SK-N-SH treated with all-trans-retinoic acid at 6 μM for 48 hours (cell line): ENCODE measurements around the gene C17orf114.

Experiments
- ATAC-seq: fragments of 200-7000 bp; cut with Tn5 transposase; 3 replicates; pipeline ENCODE4 v1.9.1; 2020; ENCODE audit warnings: mild to moderate bottlenecking, moderate library complexity
- ARNTL ChIP-seq: fragments of 450-650 bp; formaldehyde crosslinking; IDR thresholded peaks from 2 replicates; pipeline ENCODE4 v1.5.0; 2020; ENCODE audit warnings: low read depth, mild to moderate bottlenecking, moderate library complexity, borderline replicate concordance
- BACH2 ChIP-seq: fragments of 250-450 bp; sonication (Bioruptor Pico); IDR thresholded peaks from 2 replicates; pipeline ENCODE4 v1.9.0; 2021; ENCODE audit warnings: mild to moderate bottlenecking, borderline replicate concordance
- CSDC2 ChIP-seq: fragments of 250-450 bp; sonication (Bioruptor Pico); IDR thresholded peaks from 2 replicates; pipeline ENCODE4 v1.5.0; 2020; ENCODE audit warnings: mild to moderate bottlenecking, moderate library complexity
- ESRRG ChIP-seq: fragments of 250-450 bp; sonication (Bioruptor Pico); IDR thresholded peaks from 2 replicates; pipeline ENCODE4 v1.6.1; 2021; ENCODE audit warnings: mild to moderate bottlenecking
- GLIS3 ChIP-seq: fragments of 250-450 bp; sonication (Bioruptor Pico); IDR thresholded peaks from 2 replicates; pipeline ENCODE4 v1.5.0; 2020; ENCODE audit warnings: mild to moderate bottlenecking, moderate library complexity
- ISL1 ChIP-seq: fragments of 250-450 bp; sonication (Bioruptor Pico); IDR thresholded peaks from 2 replicates; pipeline ENCODE4 v2.1.2; 2022; ENCODE audit warnings: mild to moderate bottlenecking, moderate library complexity
- OSR1 ChIP-seq: fragments of 250-450 bp; sonication (Bioruptor Pico); IDR thresholded peaks from 2 replicates; pipeline ENCODE4 v1.8.0; 2022; ENCODE audit warnings: moderate library complexity, mild to moderate bottlenecking, inconsistent platforms
- PATZ1 ChIP-seq: fragments of 250-450 bp; sonication (Bioruptor Pico); IDR thresholded peaks from 2 replicates; pipeline ENCODE4 v1.8.0; 2020; ENCODE audit warnings: mild to moderate bottlenecking, moderate library complexity, borderline replicate concordance
- PPARA ChIP-seq: fragments of 250-450 bp; sonication (Bioruptor Pico); IDR thresholded peaks from 2 replicates; pipeline ENCODE4 v1.5.0; 2020; ENCODE audit warnings: mild to moderate bottlenecking, borderline replicate concordance
- RARB ChIP-seq: fragments of 250-450 bp; sonication (Bioruptor Pico); IDR thresholded peaks from 2 replicates; pipeline ENCODE4 v1.8.0; 2021; ENCODE audit warnings: mild to moderate bottlenecking, moderate library complexity
- SNAI2 ChIP-seq: fragments of 250-450 bp; sonication (Bioruptor Pico); IDR thresholded peaks from 2 replicates; pipeline ENCODE4 v1.5.0; 2020; ENCODE audit warnings: mild to moderate bottlenecking, moderate library complexity
- TCF4 ChIP-seq: fragments of 250-450 bp; sonication (Bioruptor Pico); IDR thresholded peaks from 2 replicates; pipeline ENCODE4 v1.8.0; 2021; ENCODE audit warnings: mild to moderate bottlenecking, moderate library complexity, borderline replicate concordance
- TOX ChIP-seq: fragments of 250-450 bp; sonication (Bioruptor Pico); IDR thresholded peaks from 2 replicates; pipeline ENCODE4 v1.8.0; 2021; ENCODE audit warnings: mild to moderate bottlenecking, moderate library complexity, borderline replicate concordance
- TSHZ2 ChIP-seq: fragments of 250-450 bp; sonication (Bioruptor Pico); IDR thresholded peaks from 2 replicates; pipeline ENCODE4 v1.5.0; 2020; ENCODE audit warnings: mild to moderate bottlenecking, moderate library complexity
- ZFP3 ChIP-seq: fragments of 250-450 bp; sonication (Bioruptor Pico); IDR thresholded peaks from 2 replicates; pipeline ENCODE4 v1.5.0; 2020; ENCODE audit warnings: mild to moderate bottlenecking, moderate library complexity
- ZFP30 ChIP-seq: fragments of 450-650 bp; formaldehyde crosslinking; IDR thresholded peaks from 2 replicates; pipeline ENCODE4 v1.5.0; 2022; ENCODE audit warnings: mild to moderate bottlenecking, moderate library complexity
- ZNF565 ChIP-seq: fragments of 450-650 bp; formaldehyde crosslinking; conservative IDR thresholded peaks from 2 replicates; pipeline ENCODE4 v1.5.0; 2020; ENCODE audit warnings: low read depth, mild to moderate bottlenecking, moderate library complexity
- ZNF70 ChIP-seq: fragments of 450-650 bp; formaldehyde crosslinking; IDR thresholded peaks from 2 replicates; pipeline ENCODE4 v1.5.0; 2020; ENCODE audit warnings: mild to moderate bottlenecking, moderate library complexity
- TF ChIP-seq, protein P1 (sequence below): fragments of 250-450 bp; sonication (Bioruptor Pico); IDR thresholded peaks from 2 replicates; pipeline ENCODE4 v1.5.1; 2021; ENCODE audit warnings: mild to moderate bottlenecking, moderate library complexity
- TF ChIP-seq, protein P2 (sequence below): fragments of 250-450 bp; sonication (Bioruptor Pico); IDR thresholded peaks from 2 replicates; pipeline ENCODE4 v1.8.0; 2021; ENCODE audit warnings: low read depth, mild to moderate bottlenecking, moderate library complexity, borderline replicate concordance
- TF ChIP-seq, protein P3 (sequence below): fragments of 250-450 bp; sonication (Bioruptor Pico); IDR thresholded peaks from 2 replicates; pipeline ENCODE4 v1.5.1; 2020; ENCODE audit warnings: low read depth, mild to moderate bottlenecking, moderate library complexity

The C17orf114 gene

DNA sequence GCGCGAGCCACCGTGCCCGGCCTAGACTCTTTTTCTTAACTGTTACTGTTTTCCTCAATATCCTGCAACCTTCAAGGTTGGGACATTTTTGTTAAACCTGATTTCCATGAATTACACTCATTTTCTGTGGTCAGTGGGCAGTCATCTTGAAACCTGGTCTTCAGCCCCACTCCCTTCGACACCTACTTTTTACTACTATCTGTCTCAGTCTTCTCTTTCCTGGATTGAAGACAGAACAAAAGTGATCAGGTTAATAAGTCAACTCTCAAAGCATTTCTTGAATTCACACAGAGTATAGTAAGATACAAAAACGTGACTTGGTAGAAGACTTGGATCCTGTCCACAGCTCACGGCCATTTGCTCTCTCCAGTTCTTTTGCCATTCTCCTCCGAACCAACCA, 37.1 kb upstream of the C17orf114 start:
- ATAC-seq = no peak
- TF ChIP-seq PATZ1 (CRISPR knock-in tag) (no peak), PPARA (no peak), TOX (CRISPR knock-in tag) (no peak), ZNF565 (CRISPR knock-in tag) (no peak), ESRRG (CRISPR knock-in tag) (no peak), ZFP3 (no peak), RARB (CRISPR knock-in tag) (no peak), ARNTL (CRISPR knock-in tag) (no peak), OSR1 (CRISPR knock-in tag) (no peak)
- TF ChIP-seq, protein P1, sequence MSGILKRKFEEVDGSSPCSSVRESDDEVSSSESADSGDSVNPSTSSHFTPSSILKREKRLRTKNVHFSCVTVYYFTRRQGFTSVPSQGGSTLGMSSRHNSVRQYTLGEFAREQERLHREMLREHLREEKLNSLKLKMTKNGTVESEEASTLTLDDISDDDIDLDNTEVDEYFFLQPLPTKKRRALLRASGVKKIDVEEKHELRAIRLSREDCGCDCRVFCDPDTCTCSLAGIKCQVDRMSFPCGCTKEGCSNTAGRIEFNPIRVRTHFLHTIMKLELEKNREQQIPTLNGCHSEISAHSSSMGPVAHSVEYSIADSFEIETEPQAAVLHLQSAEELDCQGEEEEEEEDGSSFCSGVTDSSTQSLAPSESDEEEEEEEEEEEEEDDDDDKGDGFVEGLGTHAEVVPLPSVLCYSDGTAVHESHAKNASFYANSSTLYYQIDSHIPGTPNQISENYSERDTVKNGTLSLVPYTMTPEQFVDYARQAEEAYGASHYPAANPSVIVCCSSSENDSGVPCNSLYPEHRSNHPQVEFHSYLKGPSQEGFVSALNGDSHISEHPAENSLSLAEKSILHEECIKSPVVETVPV (CRISPR knock-in tag) = no peak

DNA sequence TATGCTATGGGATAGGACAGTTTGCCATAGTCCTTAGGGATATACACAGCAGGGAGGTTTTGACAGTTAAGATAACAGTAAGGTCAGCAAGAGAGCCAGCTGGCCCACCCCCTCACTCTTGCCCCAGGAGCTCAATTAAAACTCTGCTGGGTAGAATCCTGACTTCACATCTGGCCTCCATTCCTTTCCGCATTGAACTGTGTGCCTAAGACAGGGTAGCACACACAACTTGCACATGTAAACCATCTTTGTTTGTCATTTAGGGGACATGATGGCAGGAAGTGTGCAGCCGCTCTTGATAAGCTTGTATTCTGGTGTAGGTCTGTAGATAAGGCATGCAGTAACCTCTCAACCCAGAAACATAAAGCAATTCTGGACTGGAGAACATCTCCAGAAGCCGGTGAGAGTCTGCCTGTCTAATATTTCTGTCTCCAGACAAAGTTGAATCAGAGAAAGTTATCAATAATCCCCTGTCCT, 36.2 kb upstream of the C17orf114 start:
- no peak for ATAC-seq
- no peak for TF ChIP-seq GLIS3 (CRISPR knock-in tag)
- TF ChIP-seq OSR1 (CRISPR knock-in tag) = no peak
- no peak for TF ChIP-seq ISL1
- no peak for TF ChIP-seq PPARA
- no peak for TF ChIP-seq PATZ1 (CRISPR knock-in tag)
- TF ChIP-seq, protein P1 (CRISPR knock-in tag) = no peak
- TF ChIP-seq TSHZ2 = no peak
- no peak for TF ChIP-seq ZFP3
- no peak for TF ChIP-seq CSDC2 (CRISPR knock-in tag)
- TF ChIP-seq BACH2 (CRISPR knock-in tag) = no peak
- no peak for TF ChIP-seq ZFP30 (CRISPR knock-in tag)
- TF ChIP-seq ARNTL (CRISPR knock-in tag) = no peak
- no peak for TF ChIP-seq ZNF565 (CRISPR knock-in tag)
- TF ChIP-seq, protein P2, sequence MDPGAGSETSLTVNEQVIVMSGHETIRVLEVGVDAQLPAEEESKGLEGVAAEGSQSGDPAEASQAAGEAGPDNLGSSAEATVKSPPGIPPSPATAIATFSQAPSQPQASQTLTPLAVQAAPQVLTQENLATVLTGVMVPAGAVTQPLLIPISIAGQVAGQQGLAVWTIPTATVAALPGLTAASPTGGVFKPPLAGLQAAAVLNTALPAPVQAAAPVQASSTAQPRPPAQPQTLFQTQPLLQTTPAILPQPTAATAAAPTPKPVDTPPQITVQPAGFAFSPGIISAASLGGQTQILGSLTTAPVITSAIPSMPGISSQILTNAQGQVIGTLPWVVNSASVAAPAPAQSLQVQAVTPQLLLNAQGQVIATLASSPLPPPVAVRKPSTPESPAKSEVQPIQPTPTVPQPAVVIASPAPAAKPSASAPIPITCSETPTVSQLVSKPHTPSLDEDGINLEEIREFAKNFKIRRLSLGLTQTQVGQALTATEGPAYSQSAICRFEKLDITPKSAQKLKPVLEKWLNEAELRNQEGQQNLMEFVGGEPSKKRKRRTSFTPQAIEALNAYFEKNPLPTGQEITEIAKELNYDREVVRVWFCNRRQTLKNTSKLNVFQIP (CRISPR knock-in tag) = no peak
- TF ChIP-seq ZNF70 (CRISPR knock-in tag) = no peak
- TF ChIP-seq RARB (CRISPR knock-in tag) = no peak
- no peak for TF ChIP-seq SNAI2 (CRISPR knock-in tag)
- TF ChIP-seq TCF4 (CRISPR knock-in tag) = no peak
- TF ChIP-seq, protein P3, sequence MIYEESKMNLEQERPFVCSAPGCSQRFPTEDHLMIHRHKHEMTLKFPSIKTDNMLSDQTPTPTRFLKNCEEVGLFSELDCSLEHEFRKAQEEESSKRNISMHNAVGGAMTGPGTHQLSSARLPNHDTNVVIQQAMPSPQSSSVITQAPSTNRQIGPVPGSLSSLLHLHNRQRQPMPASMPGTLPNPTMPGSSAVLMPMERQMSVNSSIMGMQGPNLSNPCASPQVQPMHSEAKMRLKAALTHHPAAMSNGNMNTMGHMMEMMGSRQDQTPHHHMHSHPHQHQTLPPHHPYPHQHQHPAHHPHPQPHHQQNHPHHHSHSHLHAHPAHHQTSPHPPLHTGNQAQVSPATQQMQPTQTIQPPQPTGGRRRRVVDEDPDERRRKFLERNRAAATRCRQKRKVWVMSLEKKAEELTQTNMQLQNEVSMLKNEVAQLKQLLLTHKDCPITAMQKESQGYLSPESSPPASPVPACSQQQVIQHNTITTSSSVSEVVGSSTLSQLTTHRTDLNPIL (CRISPR knock-in tag) = no peak
- TF ChIP-seq, all 23 proteins: peak for 0
